ENCODE measurements around the gene ARHGAP28. TPM values are rescaled to one million over a fixed set of nuclear protein-coding genes. Genes with fewer than 3 reads are reported as not detected.

The ARHGAP28 gene
- total RNA-seq, 1 donor from 2014 or later: 29.7 TPM

GRCh38 chr18:6718267-6718666 is 11.2 kb upstream of the ARHGAP28 start:
- Histone ChIP-seq H3K9ac (ENCODE audit: low read depth in 1 of 3, low read length in 3 of 3) (no peak overlapping the region), H3K4me3 (ENCODE audit: low read length in 3 of 3) (no peak overlapping the region), H3K27me3 (ENCODE audit: control insufficient read depth in 3 of 3, insufficient read depth in 3 of 3, low read length in 3 of 3) (no peaks in the 10 kb centered on the region), H3K9me3 (ENCODE audit: control insufficient read depth in 3 of 3, low read length in 3 of 3) (no peaks in the 10 kb centered on the region), H3K4me1 (ENCODE audit: control insufficient read depth in 3 of 3, insufficient read depth in 3 of 3, low read length in 3 of 3) (peaks cover 0 to 3% (median 0%) of the 10 kb centered on the region in 3 donors), H3K27ac (ENCODE audit: low read depth, low read length) (no peak overlapping the region), H3K36me3 (ENCODE audit: control insufficient read depth in 3 of 3, insufficient read depth in 3 of 3, low read length in 3 of 3) (no peaks in the 10 kb centered on the region)

- H3K4me1 ChIP-seq (ENCODE audit: control insufficient read depth in 3 of 3, insufficient read depth in 3 of 3, low read length in 3 of 3): peaks cover 0 to 6% (median 3%) of the 10 kb centered on the region in 3 donors
- no peak overlapping the region for H3K27ac ChIP-seq (ENCODE audit: low read depth, low read length)
- H3K4me3 ChIP-seq (ENCODE audit: low read length in 3 of 3): no peak overlapping the region
- H3K9ac ChIP-seq (ENCODE audit: low read depth in 1 of 3, low read length in 3 of 3): no peak overlapping the region
- H3K9me3 ChIP-seq (ENCODE audit: control insufficient read depth in 3 of 3, low read length in 3 of 3): no peaks in the 10 kb centered on the region
- H3K27me3 ChIP-seq (ENCODE audit: control insufficient read depth in 3 of 3, insufficient read depth in 3 of 3, low read length in 3 of 3): no peaks in the 10 kb centered on the region
- no peaks in the 10 kb centered on the region for H3K36me3 ChIP-seq (ENCODE audit: control insufficient read depth in 3 of 3, insufficient read depth in 3 of 3, low read length in 3 of 3)
Measured at GRCh38 chr18:6719098-6719846, 10.2 kb upstream of the ARHGAP28 start.

- Histone ChIP-seq H3K27ac (ENCODE audit: low read depth, low read length) (no peak overlapping the region), H3K27me3 (ENCODE audit: control insufficient read depth in 3 of 3, insufficient read depth in 3 of 3, low read length in 3 of 3) (no peaks in the 10 kb centered on the region), H3K9ac (ENCODE audit: low read depth in 1 of 3, low read length in 3 of 3) (no peak overlapping the region), H3K9me3 (ENCODE audit: control insufficient read depth in 3 of 3, low read length in 3 of 3) (no peaks in the 10 kb centered on the region), H3K4me3 (ENCODE audit: low read length in 3 of 3) (no peak overlapping the region), H3K36me3 (ENCODE audit: control insufficient read depth in 3 of 3, insufficient read depth in 3 of 3, low read length in 3 of 3) (no peaks in the 10 kb centered on the region), H3K4me1 (ENCODE audit: control insufficient read depth in 3 of 3, insufficient read depth in 3 of 3, low read length in 3 of 3) (peaks cover 3 to 14% (median 8%) of the 10 kb centered on the region in 3 donors)
Measured at GRCh38 chr18:6719910-6720683, 9.4 kb upstream of the ARHGAP28 start.

GRCh38 chr18:6721755-6722154 is 7.8 kb upstream of the ARHGAP28 start:
- H3K4me1 ChIP-seq (ENCODE audit: control insufficient read depth in 3 of 3, insufficient read depth in 3 of 3, low read length in 3 of 3): peaks cover 3 to 15% (median 8%) of the 10 kb centered on the region in 3 donors
- no peak overlapping the region for H3K9ac ChIP-seq (ENCODE audit: low read depth in 1 of 3, low read length in 3 of 3)
- H3K27ac ChIP-seq (ENCODE audit: low read depth, low read length): no peak overlapping the region
- H3K4me3 ChIP-seq (ENCODE audit: low read length in 3 of 3): no peak overlapping the region
- H3K27me3 ChIP-seq (ENCODE audit: control insufficient read depth in 3 of 3, insufficient read depth in 3 of 3, low read length in 3 of 3): no peaks in the 10 kb centered on the region
- H3K36me3 ChIP-seq (ENCODE audit: control insufficient read depth in 3 of 3, insufficient read depth in 3 of 3, low read length in 3 of 3): no peaks in the 10 kb centered on the region
- H3K9me3 ChIP-seq (ENCODE audit: control insufficient read depth in 3 of 3, low read length in 3 of 3): no peaks in the 10 kb centered on the region

GRCh38 chr18:6722690-6723089 is 6.8 kb upstream of the ARHGAP28 start:
- Histone ChIP-seq H3K4me1 (ENCODE audit: control insufficient read depth in 3 of 3, insufficient read depth in 3 of 3, low read length in 3 of 3) (peaks cover 3 to 15% (median 8%) of the 10 kb centered on the region in 3 donors), H3K9me3 (ENCODE audit: control insufficient read depth in 3 of 3, low read length in 3 of 3) (no peaks in the 10 kb centered on the region), H3K36me3 (ENCODE audit: control insufficient read depth in 3 of 3, insufficient read depth in 3 of 3, low read length in 3 of 3) (no peaks in the 10 kb centered on the region), H3K4me3 (ENCODE audit: low read length in 3 of 3) (no peak overlapping the region), H3K27ac (ENCODE audit: low read depth, low read length) (no peak overlapping the region), H3K27me3 (ENCODE audit: control insufficient read depth in 3 of 3, insufficient read depth in 3 of 3, low read length in 3 of 3) (no peaks in the 10 kb centered on the region), H3K9ac (ENCODE audit: low read depth in 1 of 3, low read length in 3 of 3) (no peak overlapping the region)

GRCh38 chr18:6724331-6724730 is 5.2 kb upstream of the ARHGAP28 start:
- no peak overlapping the region for H3K27ac ChIP-seq (ENCODE audit: low read depth, low read length)
- H3K9ac ChIP-seq (ENCODE audit: low read depth in 1 of 3, low read length in 3 of 3): no peak overlapping the region
- no peaks in the 10 kb centered on the region for H3K9me3 ChIP-seq (ENCODE audit: control insufficient read depth in 3 of 3, low read length in 3 of 3)
- H3K4me1 ChIP-seq (ENCODE audit: control insufficient read depth in 3 of 3, insufficient read depth in 3 of 3, low read length in 3 of 3): peaks cover 6 to 21% (median 8%) of the 10 kb centered on the region in 3 donors
- no peak overlapping the region for H3K4me3 ChIP-seq (ENCODE audit: low read length in 3 of 3)
- no peaks in the 10 kb centered on the region for H3K36me3 ChIP-seq (ENCODE audit: control insufficient read depth in 3 of 3, insufficient read depth in 3 of 3, low read length in 3 of 3)
- no peaks in the 10 kb centered on the region for H3K27me3 ChIP-seq (ENCODE audit: control insufficient read depth in 3 of 3, insufficient read depth in 3 of 3, low read length in 3 of 3)

GRCh38 chr18:6728331-6728730 is 1.2 kb upstream of the ARHGAP28 start:
- Histone ChIP-seq H3K9ac (ENCODE audit: low read depth in 1 of 3, low read length in 3 of 3) (peak overlapping the region in 1 of 3 donors; percentile 43), H3K27me3 (ENCODE audit: control insufficient read depth in 3 of 3, insufficient read depth in 3 of 3, low read length in 3 of 3) (no peaks in the 10 kb centered on the region), H3K27ac (ENCODE audit: low read depth, low read length) (peak overlapping the region; percentile 75), H3K9me3 (ENCODE audit: control insufficient read depth in 3 of 3, low read length in 3 of 3) (no peaks in the 10 kb centered on the region), H3K4me1 (ENCODE audit: control insufficient read depth in 3 of 3, insufficient read depth in 3 of 3, low read length in 3 of 3) (peaks cover 13 to 26% (median 20%) of the 10 kb centered on the region in 3 donors), H3K4me3 (ENCODE audit: low read length in 3 of 3) (no peak overlapping the region), H3K36me3 (ENCODE audit: control insufficient read depth in 3 of 3, insufficient read depth in 3 of 3, low read length in 3 of 3) (no peaks in the 10 kb centered on the region)

GRCh38 chr18:6728809-6729246 is 688 bp upstream of the ARHGAP28 start:
- peak overlapping the region; percentile 43 to 84 (median 83) for H3K9ac ChIP-seq (ENCODE audit: low read depth in 1 of 3, low read length in 3 of 3)
- H3K27ac ChIP-seq (ENCODE audit: low read depth, low read length): peak overlapping the region; percentile 75
- H3K4me1 ChIP-seq (ENCODE audit: control insufficient read depth in 3 of 3, insufficient read depth in 3 of 3, low read length in 3 of 3): peaks cover 13 to 26% (median 20%) of the 10 kb centered on the region in 3 donors
- no peaks in the 10 kb centered on the region for H3K9me3 ChIP-seq (ENCODE audit: control insufficient read depth in 3 of 3, low read length in 3 of 3)
- H3K27me3 ChIP-seq (ENCODE audit: control insufficient read depth in 3 of 3, insufficient read depth in 3 of 3, low read length in 3 of 3): no peaks in the 10 kb centered on the region
- H3K4me3 ChIP-seq (ENCODE audit: low read length in 3 of 3): peak overlapping the region; percentile 81 to 91 (median 86)
- H3K36me3 ChIP-seq (ENCODE audit: control insufficient read depth in 3 of 3, insufficient read depth in 3 of 3, low read length in 3 of 3): no peaks in the 10 kb centered on the region

- H3K4me3 ChIP-seq (ENCODE audit: low read length in 3 of 3): peak overlapping the region; percentile 86 to 91 (median 87)
- H3K27me3 ChIP-seq (ENCODE audit: control insufficient read depth in 3 of 3, insufficient read depth in 3 of 3, low read length in 3 of 3): no peaks in the 10 kb centered on the region
- peak overlapping the region; percentile 73 to 88 (median 84) for H3K9ac ChIP-seq (ENCODE audit: low read depth in 1 of 3, low read length in 3 of 3)
- no peaks in the 10 kb centered on the region for H3K9me3 ChIP-seq (ENCODE audit: control insufficient read depth in 3 of 3, low read length in 3 of 3)
- H3K27ac ChIP-seq (ENCODE audit: low read depth, low read length): peak overlapping the region; percentile 75
- H3K36me3 ChIP-seq (ENCODE audit: control insufficient read depth in 3 of 3, insufficient read depth in 3 of 3, low read length in 3 of 3): no peaks in the 10 kb centered on the region
- H3K4me1 ChIP-seq (ENCODE audit: control insufficient read depth in 3 of 3, insufficient read depth in 3 of 3, low read length in 3 of 3): peaks cover 10 to 19% (median 13%) of the 10 kb centered on the region in 3 donors
Measured at GRCh38 chr18:6730416-6731221, 1.1 kb downstream of the ARHGAP28 start.

Data from skeletal muscle tissue (tissue), 4 donors.